GM12873 (cell line): ENCODE measurements around the gene PRICKLE1.

Source experiments
- CTCF ChIP-seq: IDR thresholded peaks from 2 replicates; pipeline ENCODE4 v1.5.1; 2012; ENCODE audit warnings: low read depth, mild to moderate bottlenecking, moderate library complexity, low read length, control low read depth; ENCODE audit not compliant: insufficient read depth; ENCODE audit errors: missing control alignments

Gene PRICKLE1

GRCh38 chr12:42444192-42444943, 145.2 kb downstream of the PRICKLE1 start:
- TF ChIP-seq CTCF, result no peak

- TF ChIP-seq CTCF, result no peak
Observed at GRCh38 chr12:42442888-42443287, 146.7 kb downstream of the PRICKLE1 start.

- no peak for TF ChIP-seq CTCF
Observed at GRCh38 chr12:42442311-42442759, 147.2 kb downstream of the PRICKLE1 start.

- TF ChIP-seq CTCF, result no peak
Observed at GRCh38 chr12:42440608-42441007, 148.9 kb downstream of the PRICKLE1 start.

GRCh38 chr12:42432517-42433140, 156.9 kb downstream of the PRICKLE1 start:
- no peak for TF ChIP-seq CTCF

- no peak for TF ChIP-seq CTCF
Observed at GRCh38 chr12:42428850-42429249, 160.7 kb downstream of the PRICKLE1 start.

GRCh38 chr12:42426746-42427145, 162.8 kb downstream of the PRICKLE1 start:
- TF ChIP-seq CTCF, result no peak
